Activated CD8-positive, alpha-beta T cell treated with anti-CD3 and anti-CD28 coated beads for 36 hours (primary cell): ENCODE measurements around the gene DEPDC7. TPM values are rescaled to one million over a fixed set of nuclear protein-coding genes. Genes with fewer than 3 reads are reported as not detected.

Experiments
- ATAC-seq: fragments of 200-7000 bp; cut with Tn5 transposase; one replicate; pipeline ENCODE4 v1.10.0; 2021; ENCODE audit warnings: mild to moderate bottlenecking, moderate library complexity
- CTCF ChIA-PET: fragments of 350-600 bp; sonication (Branson Sonifier 250); formaldehyde crosslinking; loops from one replicate; lab custom pipeline; 2021; ENCODE audit warnings: antibody characterized with exemption; lab: Charles Lee
- POLR2A ChIA-PET: fragments of 350-600 bp; sonication (Branson Sonifier 250); formaldehyde crosslinking; loops from one replicate; lab custom pipeline; 2021; ENCODE audit warnings: antibody characterized with exemption; lab: Charles Lee
- DNase-seq: peaks from one replicate; pipeline ENCODE4 v3.0.0-alpha.2; 2020
- H3K27ac Mint-ChIP-seq: one replicate; pipeline ENCODE4 v1.8.0; 2021; ENCODE audit warnings: mild to moderate bottlenecking, mixed read lengths
- H3K27me3 Mint-ChIP-seq: one replicate; pipeline ENCODE4 v1.8.0; 2021; ENCODE audit warnings: mixed read lengths
- H3K36me3 Mint-ChIP-seq: one replicate; pipeline ENCODE4 v1.8.0; 2021; ENCODE audit warnings: low read depth, mixed read lengths
- H3K4me1 Mint-ChIP-seq: one replicate; pipeline ENCODE4 v1.8.0; 2021; ENCODE audit warnings: low read depth, mixed read lengths
- H3K4me3 Mint-ChIP-seq: one replicate; pipeline ENCODE4 v1.8.0; 2021; ENCODE audit warnings: mild to moderate bottlenecking, moderate library complexity, mixed read lengths
- H3K9me3 Mint-ChIP-seq: one replicate; pipeline ENCODE4 v1.8.0; 2021; ENCODE audit warnings: mixed read lengths
- intact Hi-C: fragments of 100-400 bp; cut with micrococcal nuclease; formaldehyde crosslinking; loops from one replicate; pipeline ENCODE4 v1.10.0; 2022
- total RNA-seq, 2 experiments: library from RNA; stranded (reverse); gene quantifications; one replicate each; pipeline ENCODE4 v1.2.3, GENCODE V29; 2021
- TF ChIP-seq, protein P1 (sequence below): fragments of 200-600 bp; IDR thresholded peaks from one replicate; pipeline ENCODE4 v1.8.0; 2022; ENCODE audit warnings: antibody characterized with exemption, mild to moderate bottlenecking

Gene DEPDC7
- total RNA-seq, 2 experiments from 2014 or later: 2.8 to 3.0 TPM

GRCh38 chr11:32983506-32983905, 32.2 kb upstream of the DEPDC7 start:
- intact Hi-C loops: no loop called here
- TF ChIP-seq, protein P1, sequence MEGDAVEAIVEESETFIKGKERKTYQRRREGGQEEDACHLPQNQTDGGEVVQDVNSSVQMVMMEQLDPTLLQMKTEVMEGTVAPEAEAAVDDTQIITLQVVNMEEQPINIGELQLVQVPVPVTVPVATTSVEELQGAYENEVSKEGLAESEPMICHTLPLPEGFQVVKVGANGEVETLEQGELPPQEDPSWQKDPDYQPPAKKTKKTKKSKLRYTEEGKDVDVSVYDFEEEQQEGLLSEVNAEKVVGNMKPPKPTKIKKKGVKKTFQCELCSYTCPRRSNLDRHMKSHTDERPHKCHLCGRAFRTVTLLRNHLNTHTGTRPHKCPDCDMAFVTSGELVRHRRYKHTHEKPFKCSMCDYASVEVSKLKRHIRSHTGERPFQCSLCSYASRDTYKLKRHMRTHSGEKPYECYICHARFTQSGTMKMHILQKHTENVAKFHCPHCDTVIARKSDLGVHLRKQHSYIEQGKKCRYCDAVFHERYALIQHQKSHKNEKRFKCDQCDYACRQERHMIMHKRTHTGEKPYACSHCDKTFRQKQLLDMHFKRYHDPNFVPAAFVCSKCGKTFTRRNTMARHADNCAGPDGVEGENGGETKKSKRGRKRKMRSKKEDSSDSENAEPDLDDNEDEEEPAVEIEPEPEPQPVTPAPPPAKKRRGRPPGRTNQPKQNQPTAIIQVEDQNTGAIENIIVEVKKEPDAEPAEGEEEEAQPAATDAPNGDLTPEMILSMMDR: no peak
- Mint-ChIP-seq H3K27me3 (no peaks in the 10 kb centered on the region), H3K9me3 (no peaks in the 10 kb centered on the region), H3K4me1 (no peaks in the 10 kb centered on the region), H3K36me3 (no peaks in the 10 kb centered on the region), H3K4me3 (no peak overlapping the region), H3K27ac (no peak overlapping the region)
- no peak for DNase-seq
- CTCF ChIA-PET: interaction anchor here (0.7 to 1.7 kb wide), 4 partner anchors 16 to 182 kb away, joined by 3 to 9 read pairs (median 4); no protein-coding TSS in a partner anchor
- POLR2A ChIA-PET: no interaction called here
- ATAC-seq: no peak

DNA sequence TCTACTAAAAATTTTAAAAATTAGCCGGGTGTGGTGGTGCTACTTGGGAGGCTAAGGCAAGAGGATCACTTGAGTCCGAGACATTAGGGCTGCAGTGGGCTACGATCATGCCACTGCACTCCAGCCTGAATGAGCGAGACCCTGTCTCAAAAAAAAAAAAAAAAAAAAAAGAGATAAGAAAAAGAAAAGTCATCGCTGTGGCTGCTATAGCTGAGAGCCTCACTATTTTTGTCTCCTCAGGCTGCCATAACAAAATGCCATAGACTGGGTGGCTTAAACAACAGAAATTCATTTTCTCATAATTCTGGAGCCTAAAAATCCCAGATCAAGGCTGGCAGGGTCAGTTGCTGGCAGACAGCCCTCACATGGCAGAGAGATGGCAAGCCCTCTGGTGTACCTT, 30.1 kb upstream of the DEPDC7 start:
- no peaks in the 10 kb centered on the region for H3K36me3 Mint-ChIP-seq

DNA sequence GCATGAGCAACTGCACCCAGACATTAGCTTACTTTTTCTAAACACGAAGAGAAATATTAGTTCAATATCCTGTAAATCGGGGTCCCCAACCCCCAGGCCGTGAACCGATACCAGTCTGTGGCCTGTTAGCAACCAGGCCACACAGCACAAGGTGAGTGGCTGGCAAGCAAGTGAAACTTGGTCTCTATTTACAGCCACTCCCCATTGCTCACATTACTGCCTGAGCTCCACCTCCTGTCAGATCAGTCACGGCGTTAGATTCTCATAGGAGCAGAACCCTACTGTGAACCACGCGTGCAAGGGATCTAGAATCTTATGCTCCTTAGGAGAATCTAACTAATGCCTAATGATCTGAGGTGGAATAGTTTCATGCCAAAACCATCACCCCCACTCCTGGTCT, 27.8 kb upstream of the DEPDC7 start:
- ChIA-PET CTCF (no interaction called here), POLR2A (interaction anchor here (0.9 kb wide), 1 partner anchor 19 kb away, joined by 3 read pairs; no protein-coding TSS in a partner anchor)
- no peak for DNase-seq

More for the DNA sequence above, 30.1 kb upstream of the DEPDC7 start:
- TF ChIP-seq, protein P1: no peak
- Mint-ChIP-seq H3K9me3 (no peaks in the 10 kb centered on the region), H3K27me3 (no peaks in the 10 kb centered on the region), H3K27ac (no peak overlapping the region), H3K4me1 (no peaks in the 10 kb centered on the region), H3K4me3 (no peak overlapping the region)
- no peak for ATAC-seq
- DNase-seq: no peak
- ChIA-PET CTCF (no interaction called here), POLR2A (no interaction called here)
- intact Hi-C loops: no loop called here

DNA sequence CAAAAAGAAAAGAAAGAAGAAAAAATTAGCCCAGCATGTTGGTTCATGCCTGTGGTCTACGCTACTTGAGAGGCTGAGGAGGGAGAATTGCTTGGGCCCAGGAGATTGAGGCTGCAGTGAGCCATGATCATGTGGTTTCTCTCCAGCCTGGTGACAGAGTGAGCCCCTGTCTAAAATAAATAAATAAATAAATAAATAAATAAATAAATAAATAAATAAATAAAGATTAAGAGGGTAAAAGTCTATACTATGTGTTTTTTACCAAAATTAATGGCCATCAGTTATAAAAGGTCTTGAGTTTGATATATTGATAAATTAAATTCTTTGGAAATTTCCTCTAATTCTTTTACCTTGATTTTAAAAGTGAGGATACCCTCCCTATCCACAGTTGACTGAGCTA, 25.2 kb upstream of the DEPDC7 start:
- H3K4me3 Mint-ChIP-seq: no peak overlapping the region
- H3K27ac Mint-ChIP-seq: no peak overlapping the region
- no peak for ATAC-seq
- TF ChIP-seq, protein P1: no peak
- ChIA-PET CTCF (no interaction called here), POLR2A (no interaction called here)
- H3K9me3 Mint-ChIP-seq: peaks cover 10% of the 10 kb centered on the region
- no peaks in the 10 kb centered on the region for H3K27me3 Mint-ChIP-seq
- intact Hi-C loops: no loop called here
- DNase-seq: no peak
- H3K4me1 Mint-ChIP-seq: no peaks in the 10 kb centered on the region
- H3K36me3 Mint-ChIP-seq: no peaks in the 10 kb centered on the region

More for the DNA sequence above, 27.8 kb upstream of the DEPDC7 start:
- H3K27ac Mint-ChIP-seq: no peak overlapping the region
- no peak overlapping the region for H3K4me3 Mint-ChIP-seq
- H3K4me1 Mint-ChIP-seq: no peaks in the 10 kb centered on the region
- no peaks in the 10 kb centered on the region for H3K36me3 Mint-ChIP-seq
- TF ChIP-seq, protein P1: no peak
- intact Hi-C loops: no loop called here
- H3K9me3 Mint-ChIP-seq: peaks cover 10% of the 10 kb centered on the region
- ATAC-seq: no peak
- no peaks in the 10 kb centered on the region for H3K27me3 Mint-ChIP-seq

- CTCF ChIA-PET: no interaction called here
- TF ChIP-seq, protein P1: no peak
- Mint-ChIP-seq H3K9me3 (peaks cover 10% of the 10 kb centered on the region), H3K4me1 (no peaks in the 10 kb centered on the region), H3K27ac (no peak overlapping the region), H3K4me3 (no peak overlapping the region), H3K36me3 (no peaks in the 10 kb centered on the region), H3K27me3 (peaks cover 2% of the 10 kb centered on the region)
- ATAC-seq: no peak
- POLR2A ChIA-PET: interaction anchor here (0.9 to 1.1 kb wide), 2 partner anchors 48 to 53 kb away, joined by 3 read pairs; partner anchors contain the start of gene TCP11L1
- no peak for DNase-seq
- intact Hi-C loops: no loop called here
Measured at GRCh38 chr11:32991427-32991826, 24.3 kb upstream of the DEPDC7 start.
